IPS-15b (cell line): ENCODE measurements around the gene ZNF365.
A peak's percentile ranks its signal among the peaks of the same experiment; 100 is the strongest.

Experiments
- H3K27me3 ChIP-seq: one replicate; pipeline ENCODE4 v1.6.1; 2013; ENCODE audit warnings: low read length; ENCODE audit not compliant: control insufficient read depth, insufficient read depth
- H3K36me3 ChIP-seq: one replicate; pipeline ENCODE4 v1.6.1; 2013; ENCODE audit warnings: low read length; ENCODE audit not compliant: control insufficient read depth, insufficient read depth
- H3K4me1 ChIP-seq: one replicate; pipeline ENCODE4 v1.6.1; 2013; ENCODE audit warnings: mild to moderate bottlenecking, low read length; ENCODE audit not compliant: control insufficient read depth, insufficient read depth
- H3K4me3 ChIP-seq: one replicate; pipeline ENCODE4 v1.5.1; 2013; ENCODE audit warnings: low read depth, low read length
- H3K9ac ChIP-seq: one replicate; pipeline ENCODE4 v1.6.1; 2013; ENCODE audit warnings: low read depth, mild to moderate bottlenecking, low read length
- H3K9me3 ChIP-seq: one replicate; pipeline ENCODE4 v1.6.1; 2013; ENCODE audit warnings: mild to moderate bottlenecking, low read length; ENCODE audit not compliant: control insufficient read depth, insufficient read depth

ZNF365 gene

GRCh38 chr10:62373995-62374861 is at the start of gene ZNF365:
Gene ZNF365, plus strand, starts transcription at chr10:62374369. Its CDS starts 1,825 bp downstream, at chr10:62376194.
- Histone ChIP-seq H3K4me1 (no peaks in the 10 kb centered on the region), H3K9ac (no peak within 1 kb of the TSS), H3K36me3 (no peaks in the 10 kb centered on the region), H3K4me3 (peak within 1 kb of the TSS; percentile 70), H3K27me3 (peaks cover 34% of the 10 kb centered on the region), H3K9me3 (no peaks in the 10 kb centered on the region)

GRCh38 chr10:62326176-62326575 is 48.0 kb upstream of the ZNF365 start:
- no peaks in the 10 kb centered on the region for H3K9me3 ChIP-seq
- H3K27me3 ChIP-seq = no peaks in the 10 kb centered on the region
- H3K9ac ChIP-seq = no peak overlapping the region
- no peaks in the 10 kb centered on the region for H3K4me1 ChIP-seq
- no peaks in the 10 kb centered on the region for H3K36me3 ChIP-seq
- H3K4me3 ChIP-seq = no peak overlapping the region

GRCh38 chr10:62327885-62328284 is 46.3 kb upstream of the ZNF365 start:
- H3K4me3 ChIP-seq = no peak overlapping the region
- no peaks in the 10 kb centered on the region for H3K27me3 ChIP-seq

GRCh38 chr10:62330213-62330612 is 44.0 kb upstream of the ZNF365 start:
- Histone ChIP-seq H3K9ac (no peak overlapping the region), H3K27me3 (no peaks in the 10 kb centered on the region), H3K9me3 (no peaks in the 10 kb centered on the region), H3K4me1 (no peaks in the 10 kb centered on the region), H3K36me3 (no peaks in the 10 kb centered on the region), H3K4me3 (no peak overlapping the region)

More at GRCh38 chr10:62327885-62328284, 46.3 kb upstream of the ZNF365 start:
- H3K9ac ChIP-seq = no peak overlapping the region
- H3K9me3 ChIP-seq = no peaks in the 10 kb centered on the region
- H3K36me3 ChIP-seq = no peaks in the 10 kb centered on the region
- H3K4me1 ChIP-seq = no peaks in the 10 kb centered on the region

- H3K4me1 ChIP-seq = no peaks in the 10 kb centered on the region
- H3K9me3 ChIP-seq = no peaks in the 10 kb centered on the region
- H3K27me3 ChIP-seq = no peaks in the 10 kb centered on the region
- H3K36me3 ChIP-seq = no peaks in the 10 kb centered on the region
- no peak overlapping the region for H3K4me3 ChIP-seq
- H3K9ac ChIP-seq = no peak overlapping the region
These were observed 41.8 kb upstream of the ZNF365 start for GRCh38 chr10:62332406-62332805.

- no peak overlapping the region for H3K9ac ChIP-seq
- H3K4me3 ChIP-seq = no peak overlapping the region
- no peaks in the 10 kb centered on the region for H3K9me3 ChIP-seq
- H3K36me3 ChIP-seq = no peaks in the 10 kb centered on the region
- no peaks in the 10 kb centered on the region for H3K4me1 ChIP-seq
- no peaks in the 10 kb centered on the region for H3K27me3 ChIP-seq
These were observed 40.9 kb upstream of the ZNF365 start for GRCh38 chr10:62333135-62333889.

GRCh38 chr10:62333988-62334682 is 40.0 kb upstream of the ZNF365 start:
- H3K9me3 ChIP-seq = no peaks in the 10 kb centered on the region
- no peaks in the 10 kb centered on the region for H3K4me1 ChIP-seq
- H3K9ac ChIP-seq = no peak overlapping the region
- H3K27me3 ChIP-seq = no peaks in the 10 kb centered on the region
- H3K36me3 ChIP-seq = no peaks in the 10 kb centered on the region
- no peak overlapping the region for H3K4me3 ChIP-seq

GRCh38 chr10:62335326-62335725 is 38.8 kb upstream of the ZNF365 start:
- H3K27me3 ChIP-seq = no peaks in the 10 kb centered on the region
- no peaks in the 10 kb centered on the region for H3K36me3 ChIP-seq
- no peak overlapping the region for H3K9ac ChIP-seq
- H3K4me3 ChIP-seq = no peak overlapping the region
- no peaks in the 10 kb centered on the region for H3K4me1 ChIP-seq
- no peaks in the 10 kb centered on the region for H3K9me3 ChIP-seq

GRCh38 chr10:62336404-62336803 is 37.8 kb upstream of the ZNF365 start:
- H3K9me3 ChIP-seq = no peaks in the 10 kb centered on the region
- H3K9ac ChIP-seq = no peak overlapping the region
- H3K27me3 ChIP-seq = no peaks in the 10 kb centered on the region
- no peaks in the 10 kb centered on the region for H3K4me1 ChIP-seq
- no peaks in the 10 kb centered on the region for H3K36me3 ChIP-seq
- H3K4me3 ChIP-seq = no peak overlapping the region

- Histone ChIP-seq H3K4me1 (no peaks in the 10 kb centered on the region), H3K27me3 (no peaks in the 10 kb centered on the region), H3K9me3 (no peaks in the 10 kb centered on the region), H3K36me3 (no peaks in the 10 kb centered on the region), H3K4me3 (no peak overlapping the region), H3K9ac (no peak overlapping the region)
These were observed 32.8 kb upstream of the ZNF365 start for GRCh38 chr10:62341419-62341818.

GRCh38 chr10:62343000-62343399 is 31.2 kb upstream of the ZNF365 start:
- Histone ChIP-seq H3K4me1 (no peaks in the 10 kb centered on the region), H3K9me3 (no peaks in the 10 kb centered on the region), H3K27me3 (no peaks in the 10 kb centered on the region), H3K4me3 (no peak overlapping the region), H3K36me3 (no peaks in the 10 kb centered on the region), H3K9ac (no peak overlapping the region)
